ENCODE data around the gene CXCR1.

CXCR1 gene

DNA sequence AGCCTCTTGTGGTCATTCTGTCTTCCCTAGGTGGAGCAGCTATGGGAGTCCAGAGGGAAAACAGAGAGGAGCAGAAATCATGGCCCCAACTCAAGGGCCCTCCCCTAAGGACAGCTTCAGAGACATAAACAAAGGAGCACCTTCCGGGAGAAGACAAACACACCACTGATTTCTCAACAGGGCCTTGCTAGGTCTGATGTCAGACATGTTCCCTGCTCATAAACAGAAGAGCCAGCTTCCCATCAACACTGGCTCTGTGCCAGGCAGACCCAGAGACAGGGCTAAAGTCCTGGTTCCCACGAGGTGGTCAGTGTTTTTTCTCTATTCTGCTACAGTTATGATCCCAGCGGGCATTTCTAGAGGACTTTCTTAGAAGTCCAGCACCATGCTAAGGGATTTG, 21.6 kb downstream of the CXCR1 start:
- TF ChIP-seq FOXP2 (optimal IDR thresholded peaks at IDR 0.05; ENCODE audit: borderline replicate concordance, extremely low read depth, extremely low read length, insufficient read depth) (no peak), TAF1 (IDR thresholded peaks at IDR 0.05; ENCODE audit: borderline replicate concordance, insufficient read depth, low read length) (no peak), REST (IDR thresholded peaks at IDR 0.05; ENCODE audit: insufficient read depth in 1 of 2, low read depth in 2 of 2, low read length in 2 of 2) (no peak), SIN3A (IDR thresholded peaks at IDR 0.05; ENCODE audit: borderline replicate concordance, insufficient read depth, low read length) (no peak), POLR2AphosphoS5 (IDR thresholded peaks at IDR 0.05; ENCODE audit: low read depth, low read length) (no peak)

DNA sequence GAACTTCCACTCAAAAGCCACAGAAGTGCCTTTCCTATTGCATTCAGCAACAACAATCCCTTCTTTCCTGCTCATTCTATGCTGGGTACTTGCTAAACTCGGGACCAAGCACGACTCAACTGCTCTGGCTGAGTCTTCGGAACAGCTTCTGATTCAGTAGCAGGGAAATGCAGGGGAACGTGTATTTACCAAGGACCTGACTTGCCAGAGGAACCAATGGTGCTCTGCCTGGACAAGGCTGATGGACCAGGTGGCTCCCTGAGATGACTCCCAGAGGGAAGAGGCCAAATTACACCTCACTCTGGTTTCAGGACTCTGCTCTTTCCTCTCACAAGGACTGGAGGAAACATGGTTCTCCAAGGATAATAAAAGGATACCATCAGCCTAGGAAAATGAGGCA, 28.7 kb downstream of the CXCR1 start:
- TF ChIP-seq FOXP2 (optimal IDR thresholded peaks at IDR 0.05; ENCODE audit: borderline replicate concordance, extremely low read depth, extremely low read length, insufficient read depth) (no peak), SIN3A (IDR thresholded peaks at IDR 0.05; ENCODE audit: borderline replicate concordance, insufficient read depth, low read length) (no peak), REST (IDR thresholded peaks at IDR 0.05; ENCODE audit: insufficient read depth in 1 of 2, low read depth in 2 of 2, low read length in 2 of 2) (no peak), TAF1 (IDR thresholded peaks at IDR 0.05; ENCODE audit: borderline replicate concordance, insufficient read depth, low read length) (no peak), POLR2AphosphoS5 (IDR thresholded peaks at IDR 0.05; ENCODE audit: low read depth, low read length) (no peak)

GRCh38 chr2:218137514-218137913, 29.2 kb downstream of the CXCR1 start:
- no peak for TF ChIP-seq SIN3A (IDR thresholded peaks at IDR 0.05; ENCODE audit: borderline replicate concordance, insufficient read depth, low read length)
- TF ChIP-seq TAF1 (IDR thresholded peaks at IDR 0.05; ENCODE audit: borderline replicate concordance, insufficient read depth, low read length), result no peak
- no peak for TF ChIP-seq FOXP2 (optimal IDR thresholded peaks at IDR 0.05; ENCODE audit: borderline replicate concordance, extremely low read depth, extremely low read length, insufficient read depth)
- no peak for TF ChIP-seq POLR2AphosphoS5 (IDR thresholded peaks at IDR 0.05; ENCODE audit: low read depth, low read length)
- TF ChIP-seq REST (IDR thresholded peaks at IDR 0.05; ENCODE audit: insufficient read depth in 1 of 2, low read depth in 2 of 2, low read length in 2 of 2), result no peak

GRCh38 chr2:218130822-218131221, 35.9 kb downstream of the CXCR1 start:
- TF ChIP-seq REST (IDR thresholded peaks at IDR 0.05; ENCODE audit: insufficient read depth in 1 of 2, low read depth in 2 of 2, low read length in 2 of 2), result no peak
- no peak for TF ChIP-seq POLR2AphosphoS5 (IDR thresholded peaks at IDR 0.05; ENCODE audit: low read depth, low read length)
- TF ChIP-seq SIN3A (IDR thresholded peaks at IDR 0.05; ENCODE audit: borderline replicate concordance, insufficient read depth, low read length), result no peak
- no peak for TF ChIP-seq FOXP2 (optimal IDR thresholded peaks at IDR 0.05; ENCODE audit: borderline replicate concordance, extremely low read depth, extremely low read length, insufficient read depth)
- no peak for TF ChIP-seq TAF1 (IDR thresholded peaks at IDR 0.05; ENCODE audit: borderline replicate concordance, insufficient read depth, low read length)

- TF ChIP-seq POLR2AphosphoS5 (IDR thresholded peaks at IDR 0.05; ENCODE audit: low read depth, low read length) (no peak), TAF1 (IDR thresholded peaks at IDR 0.05; ENCODE audit: borderline replicate concordance, insufficient read depth, low read length) (no peak), REST (IDR thresholded peaks at IDR 0.05; ENCODE audit: insufficient read depth in 1 of 2, low read depth in 2 of 2, low read length in 2 of 2) (no peak), FOXP2 (optimal IDR thresholded peaks at IDR 0.05; ENCODE audit: borderline replicate concordance, extremely low read depth, extremely low read length, insufficient read depth) (no peak), SIN3A (IDR thresholded peaks at IDR 0.05; ENCODE audit: borderline replicate concordance, insufficient read depth, low read length) (no peak)
These were observed 36.4 kb downstream of the CXCR1 start for GRCh38 chr2:218130377-218130776.

All from PFSK-1 (cell line).